ENCODE results near the gene PRICKLE2. TPM values are rescaled to one million over a fixed set of nuclear protein-coding genes. Genes with fewer than 3 reads are reported as not detected.

Gene PRICKLE2
- total RNA-seq, 2 experiments from 2014 or later, result not detected

- ChIA-PET CTCF (no interaction called here), POLR2A (no interaction called here)
- no peak for DNase-seq
- intact Hi-C loops (cut with micrococcal nuclease), result no loop called here
- H3K27ac Mint-ChIP-seq, result no peak overlapping the region
- no peak overlapping the region for H3K4me3 Mint-ChIP-seq
- no peaks in the 10 kb centered on the region for H3K4me1 Mint-ChIP-seq (ENCODE audit: low read depth)
- no peaks in the 10 kb centered on the region for H3K36me3 Mint-ChIP-seq
- H3K27me3 Mint-ChIP-seq, result peaks cover 2% of the 10 kb centered on the region
- H3K9me3 Mint-ChIP-seq, result no peaks in the 10 kb centered on the region
Observed at GRCh38 chr3:64167351-64167750, 57.9 kb downstream of the PRICKLE2 start.

GRCh38 chr3:64166584-64167162 is 58.6 kb downstream of the PRICKLE2 start:
- Mint-ChIP-seq H3K27me3 (peaks cover 2% of the 10 kb centered on the region), H3K4me1 (ENCODE audit: low read depth) (no peaks in the 10 kb centered on the region), H3K4me3 (no peak overlapping the region), H3K27ac (no peak overlapping the region), H3K9me3 (no peaks in the 10 kb centered on the region), H3K36me3 (no peaks in the 10 kb centered on the region)
- POLR2A ChIA-PET, result no interaction called here
- CTCF ChIA-PET, result no interaction called here
- DNase-seq, result no peak
- intact Hi-C loops (cut with micrococcal nuclease), result no loop called here

- Mint-ChIP-seq H3K27me3 (no peaks in the 10 kb centered on the region), H3K27ac (no peak overlapping the region), H3K4me1 (ENCODE audit: low read depth) (no peaks in the 10 kb centered on the region), H3K4me3 (no peak overlapping the region), H3K9me3 (no peaks in the 10 kb centered on the region), H3K36me3 (no peaks in the 10 kb centered on the region)
- POLR2A ChIA-PET, result no interaction called here
- DNase-seq, result no peak
- CTCF ChIA-PET, result no interaction called here
- intact Hi-C loops (cut with micrococcal nuclease), result no loop called here
Observed at GRCh38 chr3:64164349-64164748, 60.9 kb downstream of the PRICKLE2 start.

DNA sequence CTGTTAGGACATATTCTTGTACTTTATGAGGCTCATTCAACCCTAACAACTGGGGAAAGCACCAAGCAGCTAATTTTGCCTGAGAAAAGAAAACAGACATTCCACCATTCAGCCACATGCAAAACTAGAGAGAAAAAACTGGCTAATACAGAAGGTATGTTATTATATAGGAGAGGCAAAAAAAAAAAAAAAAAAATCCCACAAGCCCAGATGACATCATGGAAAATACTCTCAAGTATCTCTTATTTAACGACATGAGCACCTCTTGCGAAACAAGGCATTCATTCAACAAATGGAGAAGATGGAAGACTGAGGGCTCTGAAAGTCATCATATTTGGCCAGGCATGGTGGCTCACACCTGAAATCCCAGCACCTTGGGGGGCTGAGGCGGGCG is 61.5 kb downstream of the PRICKLE2 start:
- intact Hi-C loops (cut with micrococcal nuclease), result no loop called here
- POLR2A ChIA-PET, result no interaction called here
- CTCF ChIA-PET, result no interaction called here
- no peak overlapping the region for H3K4me3 Mint-ChIP-seq
- no peaks in the 10 kb centered on the region for H3K27me3 Mint-ChIP-seq
- H3K9me3 Mint-ChIP-seq, result no peaks in the 10 kb centered on the region
- H3K4me1 Mint-ChIP-seq (ENCODE audit: low read depth), result no peaks in the 10 kb centered on the region
- DNase-seq, result no peak
- H3K36me3 Mint-ChIP-seq, result no peaks in the 10 kb centered on the region
- H3K27ac Mint-ChIP-seq, result no peak overlapping the region

- Mint-ChIP-seq H3K4me3 (no peak overlapping the region), H3K27me3 (no peaks in the 10 kb centered on the region), H3K4me1 (ENCODE audit: low read depth) (no peaks in the 10 kb centered on the region), H3K9me3 (no peaks in the 10 kb centered on the region), H3K36me3 (no peaks in the 10 kb centered on the region), H3K27ac (no peak overlapping the region)
- ChIA-PET CTCF (no interaction called here), POLR2A (no interaction called here)
- intact Hi-C loops (cut with micrococcal nuclease), result no loop called here
- no peak for DNase-seq
Observed at GRCh38 chr3:64163019-64163754, 62.1 kb downstream of the PRICKLE2 start.

DNA sequence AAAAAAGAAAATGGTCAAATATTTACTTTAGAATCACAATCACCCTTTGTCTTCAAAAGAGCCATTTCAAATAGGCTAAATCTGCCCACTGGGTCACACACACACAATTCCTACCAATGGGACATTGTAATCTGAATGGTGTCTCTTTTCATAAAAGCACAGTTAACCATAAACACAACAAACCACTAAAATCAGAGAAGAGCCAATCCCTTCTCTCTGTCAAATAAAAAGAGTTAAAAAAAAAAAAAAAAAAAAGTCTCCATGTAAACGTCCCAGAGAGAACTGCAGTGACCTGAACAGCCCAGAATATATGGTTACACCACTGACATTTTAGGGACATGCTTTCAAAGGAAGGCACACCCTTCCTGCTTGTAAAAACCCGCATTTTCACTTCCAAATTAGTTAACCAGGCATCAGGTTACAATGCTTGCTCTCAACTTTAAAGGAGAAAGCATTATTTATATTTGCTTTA is 63.7 kb downstream of the PRICKLE2 start:
- H3K4me3 Mint-ChIP-seq, result no peak overlapping the region
- H3K9me3 Mint-ChIP-seq, result no peaks in the 10 kb centered on the region
- no peak for DNase-seq
- no peaks in the 10 kb centered on the region for H3K4me1 Mint-ChIP-seq (ENCODE audit: low read depth)
- no peak overlapping the region for H3K27ac Mint-ChIP-seq
- intact Hi-C loops (cut with micrococcal nuclease), result no loop called here
- H3K27me3 Mint-ChIP-seq, result no peaks in the 10 kb centered on the region
- ChIA-PET CTCF (no interaction called here), POLR2A (no interaction called here)
- no peaks in the 10 kb centered on the region for H3K36me3 Mint-ChIP-seq

- POLR2A ChIA-PET, result no interaction called here
Observed at GRCh38 chr3:64160000-64160695, 65.1 kb downstream of the PRICKLE2 start.

DNA sequence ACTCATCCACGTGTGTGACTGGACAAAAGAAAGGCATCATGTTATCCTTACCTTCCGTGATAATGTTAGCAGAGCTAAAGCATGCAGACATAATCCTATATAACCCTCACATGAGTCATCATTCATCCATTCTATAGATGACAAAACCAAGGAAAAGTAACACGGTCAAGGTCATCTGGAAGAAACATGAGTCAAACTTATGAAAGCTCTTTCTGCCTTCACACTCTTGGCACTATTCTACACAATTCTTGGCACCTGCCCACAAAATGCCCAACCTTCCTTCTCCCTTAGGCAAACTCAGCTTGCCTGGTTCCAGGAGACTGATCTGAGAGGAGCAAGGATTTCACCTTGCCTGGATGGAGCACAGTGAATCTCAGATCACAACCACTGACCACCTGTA is 66.9 kb downstream of the PRICKLE2 start:
- intact Hi-C loops (cut with micrococcal nuclease), result no loop called here
- POLR2A ChIA-PET, result no interaction called here
- Mint-ChIP-seq H3K4me1 (ENCODE audit: low read depth) (no peaks in the 10 kb centered on the region), H3K27me3 (no peaks in the 10 kb centered on the region), H3K9me3 (no peaks in the 10 kb centered on the region), H3K27ac (no peak overlapping the region), H3K4me3 (no peak overlapping the region), H3K36me3 (no peaks in the 10 kb centered on the region)
- no peak for DNase-seq
- CTCF ChIA-PET, result no interaction called here

More at GRCh38 chr3:64160000-64160695, 65.1 kb downstream of the PRICKLE2 start:
- Mint-ChIP-seq H3K36me3 (no peaks in the 10 kb centered on the region), H3K9me3 (no peaks in the 10 kb centered on the region), H3K4me1 (ENCODE audit: low read depth) (no peaks in the 10 kb centered on the region), H3K4me3 (no peak overlapping the region), H3K27ac (no peak overlapping the region), H3K27me3 (no peaks in the 10 kb centered on the region)
- CTCF ChIA-PET, result no interaction called here
- intact Hi-C loops (cut with micrococcal nuclease), result no loop called here
- no peak for DNase-seq

DNA sequence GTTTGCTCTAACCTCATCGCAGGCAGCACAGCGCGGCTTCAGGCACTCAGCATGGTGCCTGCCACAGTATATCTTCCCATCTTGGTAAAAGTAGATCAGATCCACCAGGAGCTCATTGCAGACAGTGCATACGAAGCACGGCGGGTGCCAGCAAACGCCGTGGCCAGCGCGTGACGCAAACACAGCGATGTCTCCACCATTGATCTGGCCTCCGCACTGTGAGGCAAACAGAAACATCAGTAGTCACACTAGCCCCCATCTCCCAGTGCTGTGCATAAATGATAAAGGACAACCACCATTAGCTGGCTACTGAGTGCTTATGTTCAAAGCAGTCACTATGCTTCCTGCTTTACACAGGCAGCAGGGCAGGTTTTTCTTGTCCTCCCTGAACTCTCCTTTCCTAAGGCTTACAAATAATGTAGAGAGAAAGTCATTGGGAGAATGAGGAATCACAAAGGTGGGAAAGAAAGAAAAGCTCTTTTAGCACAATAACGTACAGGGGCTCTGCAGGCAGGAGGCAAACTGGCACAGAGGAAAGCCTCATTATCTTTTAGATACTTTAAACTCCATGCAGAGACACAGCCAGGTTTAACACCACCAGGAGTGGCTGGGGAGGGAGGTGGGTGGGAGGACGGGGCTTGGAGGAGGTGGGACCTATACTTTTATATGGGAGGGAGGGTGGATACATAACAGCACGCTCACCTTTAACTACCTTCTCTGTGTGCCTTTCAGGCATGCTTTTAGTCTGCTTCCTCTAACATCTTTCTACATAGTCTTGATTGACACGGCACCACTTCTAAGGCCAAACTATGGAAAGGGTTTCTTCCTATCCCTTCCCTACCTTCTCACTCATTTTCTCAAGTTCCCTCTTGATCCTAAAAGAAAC is 67.9 kb downstream of the PRICKLE2 start:
- H3K27ac Mint-ChIP-seq, result no peak overlapping the region
- no peaks in the 10 kb centered on the region for H3K9me3 Mint-ChIP-seq
- DNase-seq, result no peak
- POLR2A ChIA-PET, result no interaction called here
- CTCF ChIA-PET, result no interaction called here
- intact Hi-C loops (cut with micrococcal nuclease), result no loop called here
- no peaks in the 10 kb centered on the region for H3K27me3 Mint-ChIP-seq
- no peaks in the 10 kb centered on the region for H3K36me3 Mint-ChIP-seq
- H3K4me3 Mint-ChIP-seq, result no peak overlapping the region
- no peaks in the 10 kb centered on the region for H3K4me1 Mint-ChIP-seq (ENCODE audit: low read depth)

- Mint-ChIP-seq H3K9me3 (no peaks in the 10 kb centered on the region), H3K27me3 (peaks cover 2% of the 10 kb centered on the region), H3K36me3 (no peaks in the 10 kb centered on the region), H3K4me3 (no peak overlapping the region), H3K4me1 (ENCODE audit: low read depth) (no peaks in the 10 kb centered on the region), H3K27ac (no peak overlapping the region)
- intact Hi-C loops (cut with micrococcal nuclease), result no loop called here
- DNase-seq, result no peak
- POLR2A ChIA-PET, result no interaction called here
- CTCF ChIA-PET, result no interaction called here
Observed at GRCh38 chr3:64155328-64155727, 69.9 kb downstream of the PRICKLE2 start.

GRCh38 chr3:64152676-64153466 is 72.4 kb downstream of the PRICKLE2 start:
- POLR2A ChIA-PET, result no interaction called here
- CTCF ChIA-PET, result no interaction called here
- intact Hi-C loops (cut with micrococcal nuclease), result no loop called here

DNA sequence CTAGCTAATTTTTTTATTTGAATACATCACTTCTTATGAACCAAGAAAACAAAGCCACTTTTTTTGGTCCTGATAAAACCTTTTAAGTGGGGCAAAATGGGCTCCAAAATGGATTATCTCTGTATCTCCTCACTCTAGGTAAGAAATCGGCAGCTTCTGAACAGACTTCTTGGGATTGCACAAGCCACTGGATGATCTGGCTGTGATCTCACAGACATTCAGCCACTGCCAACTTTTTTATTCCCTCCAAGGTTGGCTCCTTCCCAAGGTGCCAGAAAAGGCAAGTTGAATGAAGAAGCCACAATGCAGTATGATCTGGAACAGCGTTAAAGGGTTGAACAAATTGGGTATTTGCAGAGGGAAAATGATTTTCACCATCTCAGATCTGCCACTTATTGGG is 73.2 kb downstream of the PRICKLE2 start:
- H3K36me3 Mint-ChIP-seq, result no peaks in the 10 kb centered on the region
- no peaks in the 10 kb centered on the region for H3K4me1 Mint-ChIP-seq (ENCODE audit: low read depth)
- ChIA-PET POLR2A (no interaction called here), CTCF (no interaction called here)
- H3K27me3 Mint-ChIP-seq, result peaks cover 2% of the 10 kb centered on the region
- no peak overlapping the region for H3K27ac Mint-ChIP-seq
- intact Hi-C loops (cut with micrococcal nuclease), result no loop called here
- no peaks in the 10 kb centered on the region for H3K9me3 Mint-ChIP-seq
- H3K4me3 Mint-ChIP-seq, result no peak overlapping the region
- no peak for DNase-seq

More at GRCh38 chr3:64152676-64153466, 72.4 kb downstream of the PRICKLE2 start:
- H3K4me1 Mint-ChIP-seq (ENCODE audit: low read depth), result no peaks in the 10 kb centered on the region
- H3K27ac Mint-ChIP-seq, result no peak overlapping the region
- no peaks in the 10 kb centered on the region for H3K36me3 Mint-ChIP-seq
- DNase-seq, result no peak
- H3K9me3 Mint-ChIP-seq, result no peaks in the 10 kb centered on the region
- H3K27me3 Mint-ChIP-seq, result peaks cover 2% of the 10 kb centered on the region
- H3K4me3 Mint-ChIP-seq, result no peak overlapping the region

All from activated CD4-positive, alpha-beta memory T cell treated with anti-CD3 and anti-CD28 coated beads for 36 hours (primary cell).